Measurements from ENCODE around the gene SAMM50. TPM values are rescaled to one million over a fixed set of nuclear protein-coding genes. Genes with fewer than 3 reads are reported as not detected.

The SAMM50 gene
- total RNA-seq, 1 donor from 2014 or later: 54.0 TPM

DNA sequence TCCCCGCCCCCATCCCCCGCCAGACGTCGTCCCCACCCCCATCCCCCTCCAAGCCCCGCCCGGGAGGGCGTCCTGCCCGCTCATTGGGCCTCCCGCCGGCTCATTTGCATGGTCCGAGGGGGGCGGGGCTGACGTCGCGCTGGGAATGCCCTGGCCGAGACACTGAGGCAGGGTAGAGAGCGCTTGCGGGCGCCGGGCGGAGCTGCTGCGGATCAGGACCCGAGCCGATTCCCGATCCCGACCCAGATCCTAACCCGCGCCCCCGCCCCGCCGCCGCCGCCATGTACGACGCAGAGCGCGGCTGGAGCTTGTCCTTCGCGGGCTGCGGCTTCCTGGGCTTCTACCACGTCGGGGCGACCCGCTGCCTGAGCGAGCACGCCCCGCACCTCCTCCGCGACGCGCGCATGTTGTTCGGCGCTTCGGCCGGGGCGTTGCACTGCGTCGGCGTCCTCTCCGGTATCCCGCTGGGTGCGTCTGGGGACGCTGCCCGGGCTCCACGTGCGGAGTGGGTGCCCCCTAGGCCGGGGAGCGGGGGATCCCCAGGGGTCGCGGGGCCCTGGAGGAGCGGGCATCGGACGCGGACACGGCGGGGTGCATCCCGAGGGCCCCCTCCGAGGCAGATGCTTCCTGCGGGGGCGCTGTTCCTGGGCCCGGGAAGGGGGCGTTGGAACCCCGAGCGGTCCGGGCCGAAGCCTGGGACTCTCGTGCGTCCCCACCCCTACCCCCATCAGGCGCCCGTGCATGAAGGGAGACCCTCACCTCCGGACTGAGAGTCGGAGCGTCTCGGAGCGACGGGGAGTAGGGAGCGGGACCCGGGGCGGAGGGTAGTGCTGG is 31.4 kb upstream of the SAMM50 start, which contains the start of gene PNPLA3:
Gene PNPLA3, plus strand, starts transcription at position 175 of the 834 bp plus-strand sequence. Its CDS starts 107 bp downstream, at position 282.
- Mint-ChIP-seq H3K4me1 (peaks cover 40% of the 10 kb centered on the region), H3K27me3 (ENCODE audit: low read depth) (no peaks in the 10 kb centered on the region), H3K4me3 (peak within 1 kb of the TSS; percentile 92), H3K27ac (ENCODE audit: unreplicated experiment) (peak within 1 kb of the TSS; percentile 94), H3K9me3 (no peaks in the 10 kb centered on the region), H3K36me3 (ENCODE audit: low read depth) (peaks cover 9% of the 10 kb centered on the region)
- peak; percentile 44 for TF ChIP-seq CTCF (conservative IDR thresholded peaks at IDR 0.05)
- peak; percentile 89 for DNase-seq (ENCODE audit: low read depth, low spot score)

- Mint-ChIP-seq H3K27me3 (ENCODE audit: low read depth) (no peaks in the 10 kb centered on the region), H3K4me1 (peaks cover 40% of the 10 kb centered on the region), H3K9me3 (no peaks in the 10 kb centered on the region), H3K4me3 (peak overlapping the region; percentile 92), H3K27ac (ENCODE audit: unreplicated experiment) (peak overlapping the region; percentile 94), H3K36me3 (ENCODE audit: low read depth) (peaks cover 12% of the 10 kb centered on the region)
- TF ChIP-seq CTCF (conservative IDR thresholded peaks at IDR 0.05): no peak
- DNase-seq (ENCODE audit: low read depth, low spot score): no peak
Measured at GRCh38 chr22:43924877-43925276, 30.4 kb upstream of the SAMM50 start.

GRCh38 chr22:43925433-43926348 is 29.6 kb upstream of the SAMM50 start:
- Mint-ChIP-seq H3K9me3 (no peaks in the 10 kb centered on the region), H3K4me1 (peaks cover 39% of the 10 kb centered on the region), H3K27ac (ENCODE audit: unreplicated experiment) (peak overlapping the region; percentile 94), H3K27me3 (ENCODE audit: low read depth) (no peaks in the 10 kb centered on the region), H3K4me3 (peak overlapping the region; percentile 92), H3K36me3 (ENCODE audit: low read depth) (peaks cover 15% of the 10 kb centered on the region)
- TF ChIP-seq CTCF (conservative IDR thresholded peaks at IDR 0.05): no peak
- no peak for DNase-seq (ENCODE audit: low read depth, low spot score)

- H3K27ac Mint-ChIP-seq (ENCODE audit: unreplicated experiment): no peak overlapping the region
- TF ChIP-seq CTCF (conservative IDR thresholded peaks at IDR 0.05): no peak
- H3K4me3 Mint-ChIP-seq: peak overlapping the region; percentile 66
- peaks cover 32% of the 10 kb centered on the region for H3K4me1 Mint-ChIP-seq
- peaks cover 18% of the 10 kb centered on the region for H3K36me3 Mint-ChIP-seq (ENCODE audit: low read depth)
- H3K9me3 Mint-ChIP-seq: no peaks in the 10 kb centered on the region
- no peak for DNase-seq (ENCODE audit: low read depth, low spot score)
- H3K27me3 Mint-ChIP-seq (ENCODE audit: low read depth): no peaks in the 10 kb centered on the region
Measured at GRCh38 chr22:43926349-43926710, 28.9 kb upstream of the SAMM50 start.

GRCh38 chr22:43928468-43928867 is 26.8 kb upstream of the SAMM50 start:
- Mint-ChIP-seq H3K9me3 (no peaks in the 10 kb centered on the region), H3K27ac (ENCODE audit: unreplicated experiment) (peak overlapping the region; percentile 75), H3K36me3 (ENCODE audit: low read depth) (peaks cover 24% of the 10 kb centered on the region), H3K4me1 (peaks cover 20% of the 10 kb centered on the region), H3K27me3 (ENCODE audit: low read depth) (no peaks in the 10 kb centered on the region), H3K4me3 (no peak overlapping the region)
- TF ChIP-seq CTCF (conservative IDR thresholded peaks at IDR 0.05): no peak
- DNase-seq (ENCODE audit: low read depth, low spot score): no peak

All from neural crest cell (in vitro differentiated cells).